ENCODE data around the gene CHRNA4. TPM values are rescaled to one million over a fixed set of nuclear protein-coding genes. Genes with fewer than 3 reads are reported as not detected.

The CHRNA4 gene
- total RNA-seq, 3 donors from 2014 or later (not counting 1 experiment from before 2014, with no cell fraction given) = not detected

- H3K9me3 Mint-ChIP-seq = no peaks in the 10 kb centered on the region
- TF ChIP-seq CTCF (IDR thresholded peaks at IDR 0.05) = no peak
- H3K36me3 Mint-ChIP-seq = no peaks in the 10 kb centered on the region
- WGBS (ENCODE audit: insufficient coverage) = 80% methylated on average over 34 of the region's 34 CpGs
- no peak overlapping the region for H3K4me3 Mint-ChIP-seq
- H3K4me1 Mint-ChIP-seq = peaks cover 0 to 5% of the 10 kb centered on the region in 2 donors
- H3K4me3 ChIP-seq (ENCODE audit: low read length) = no peak overlapping the region
- DNase-seq (no peak), ATAC-seq (no peak)
- peaks cover 15% of the 10 kb centered on the region for H3K9me3 ChIP-seq (ENCODE audit: control insufficient read depth, insufficient read depth, low read length)
- H3K27ac ChIP-seq (ENCODE audit: low read length) = no peak overlapping the region
- intact Hi-C loops (cut with micrococcal nuclease) = no loop called here
- H3K27me3 ChIP-seq (ENCODE audit: control insufficient read depth, insufficient read depth, low read length) = no peaks in the 10 kb centered on the region
- H3K27me3 Mint-ChIP-seq (ENCODE audit: low read depth in 2 of 2) = peaks cover 6 to 16% of the 10 kb centered on the region in 2 donors
- no peaks in the 10 kb centered on the region for H3K36me3 ChIP-seq (ENCODE audit: control insufficient read depth, insufficient read depth, low read length)
- no peak overlapping the region for H3K27ac Mint-ChIP-seq
- H3K4me1 ChIP-seq (ENCODE audit: control insufficient read depth, insufficient read depth, low read length) = peaks cover 24% of the 10 kb centered on the region
Observed at GRCh38 chr20:63322146-63322932, 38.8 kb downstream of the CHRNA4 start.

DNA sequence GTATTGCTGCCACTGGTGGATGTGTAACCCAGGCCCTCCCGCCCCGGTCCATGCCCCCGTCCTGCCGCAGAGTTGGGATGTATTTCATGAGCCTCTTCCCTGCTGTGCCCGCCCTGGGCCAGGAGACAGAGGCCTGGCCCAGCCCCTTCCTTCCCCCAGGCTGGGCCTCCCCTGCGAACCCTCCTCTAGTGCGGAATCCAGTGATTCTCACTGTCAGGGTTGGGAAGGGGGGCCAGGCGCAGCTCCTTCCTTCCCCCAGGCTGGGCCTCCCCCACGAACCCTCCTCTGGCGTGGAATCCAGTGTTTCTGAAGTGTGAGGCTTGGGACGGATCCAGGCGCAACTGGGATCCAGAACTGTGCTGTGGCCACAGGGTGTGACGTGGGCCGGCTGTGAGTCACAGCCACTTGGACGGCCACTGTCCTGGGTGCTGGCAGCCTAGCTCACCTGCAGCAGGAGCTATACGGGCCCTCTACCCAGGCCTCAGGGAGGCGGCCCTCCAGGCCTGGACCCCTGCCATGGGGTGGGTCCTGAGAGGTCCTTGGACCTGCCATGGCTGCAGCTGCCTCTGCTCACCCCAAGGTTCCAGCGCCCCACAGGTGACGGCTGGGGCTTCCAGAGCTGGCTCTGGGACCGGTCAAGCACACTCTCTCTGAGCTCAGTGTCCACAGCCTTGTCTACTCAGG lies 39.9 kb downstream of the CHRNA4 start:
- H3K9me3 Mint-ChIP-seq = no peaks in the 10 kb centered on the region
- no peak overlapping the region for H3K4me3 ChIP-seq (ENCODE audit: low read length)
- 82% methylated on average over 20 of the region's 20 CpGs for WGBS (ENCODE audit: insufficient coverage)
- H3K27ac Mint-ChIP-seq = no peak overlapping the region
- intact Hi-C loops (cut with micrococcal nuclease) = no loop called here
- H3K4me1 Mint-ChIP-seq = no peaks in the 10 kb centered on the region
- H3K36me3 ChIP-seq (ENCODE audit: control insufficient read depth, insufficient read depth, low read length) = no peaks in the 10 kb centered on the region
- peaks cover 6 to 16% of the 10 kb centered on the region in 2 donors for H3K27me3 Mint-ChIP-seq (ENCODE audit: low read depth in 2 of 2)
- no peak overlapping the region for H3K27ac ChIP-seq (ENCODE audit: low read length)
- no peak for TF ChIP-seq CTCF (IDR thresholded peaks at IDR 0.05)
- H3K4me3 Mint-ChIP-seq = no peak overlapping the region
- H3K27me3 ChIP-seq (ENCODE audit: control insufficient read depth, insufficient read depth, low read length) = no peaks in the 10 kb centered on the region
- H3K9me3 ChIP-seq (ENCODE audit: control insufficient read depth, insufficient read depth, low read length) = peaks cover 5% of the 10 kb centered on the region
- no peaks in the 10 kb centered on the region for H3K36me3 Mint-ChIP-seq
- ATAC-seq (no peak), DNase-seq (no peak)
- peaks cover 14% of the 10 kb centered on the region for H3K4me1 ChIP-seq (ENCODE audit: control insufficient read depth, insufficient read depth, low read length)

GRCh38 chr20:63320616-63321147 lies 40.5 kb downstream of the CHRNA4 start:
- H3K27ac ChIP-seq (ENCODE audit: low read length) = no peak overlapping the region
- Mint-ChIP-seq H3K4me3 (no peak overlapping the region), H3K27me3 (ENCODE audit: low read depth in 2 of 2) (peaks cover 6 to 16% of the 10 kb centered on the region in 2 donors), H3K27ac (no peak overlapping the region), H3K4me1 (no peaks in the 10 kb centered on the region), H3K36me3 (no peaks in the 10 kb centered on the region), H3K9me3 (no peaks in the 10 kb centered on the region)
- DNase-seq = no peak
- peaks cover 8% of the 10 kb centered on the region for H3K4me1 ChIP-seq (ENCODE audit: control insufficient read depth, insufficient read depth, low read length)
- TF ChIP-seq CTCF (IDR thresholded peaks at IDR 0.05) = no peak
- H3K36me3 ChIP-seq (ENCODE audit: control insufficient read depth, insufficient read depth, low read length) = no peaks in the 10 kb centered on the region
- H3K27me3 ChIP-seq (ENCODE audit: control insufficient read depth, insufficient read depth, low read length) = no peaks in the 10 kb centered on the region
- no peak overlapping the region for H3K4me3 ChIP-seq (ENCODE audit: low read length)
- intact Hi-C loops (cut with micrococcal nuclease) = no loop called here
- no peaks in the 10 kb centered on the region for H3K9me3 ChIP-seq (ENCODE audit: control insufficient read depth, insufficient read depth, low read length)
- WGBS (ENCODE audit: insufficient coverage) = 72% methylated on average over 10 of the region's 10 CpGs
- ATAC-seq = no peak

Data from natural killer cell (primary cell).